ENCODE data around the gene PPAN. TPM values are rescaled to one million over a fixed set of nuclear protein-coding genes. Genes with fewer than 3 reads are reported as not detected.
A peak's percentile ranks its signal among the peaks of the same experiment; 100 is the strongest.

The PPAN gene
- total RNA-seq, 1 experiment from 2014 or later = 40.0 TPM

GRCh38 chr19:10089801-10090375 is 16.3 kb upstream of the PPAN start:
- no peak for DNase-seq (ENCODE audit: low read depth)
- in situ Hi-C loops (cut with HindIII; ENCODE audit: low pct_unique_long_range_greater_than_20kb, low sequenced_read_pairs) = no loop called here

DNA sequence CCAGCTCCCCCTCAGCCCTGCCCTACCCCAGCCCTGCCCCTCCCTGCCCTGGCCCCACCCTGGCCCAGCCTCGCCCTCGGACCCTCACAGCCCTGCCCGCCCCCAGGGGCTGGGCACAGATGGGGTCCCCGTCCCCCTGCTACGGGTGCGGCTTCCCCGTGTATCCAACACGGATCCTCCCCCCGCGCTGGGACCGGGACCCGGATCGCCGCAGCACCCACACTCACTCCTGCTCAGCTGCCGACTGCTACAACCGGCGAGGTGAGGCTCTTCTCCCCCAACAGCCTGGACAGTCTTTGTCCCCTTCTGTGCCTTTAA is 14.8 kb upstream of the PPAN start:
- DNase-seq (ENCODE audit: low read depth) = no peak
- in situ Hi-C loops (cut with HindIII; ENCODE audit: low pct_unique_long_range_greater_than_20kb, low sequenced_read_pairs) = no loop called here

DNA sequence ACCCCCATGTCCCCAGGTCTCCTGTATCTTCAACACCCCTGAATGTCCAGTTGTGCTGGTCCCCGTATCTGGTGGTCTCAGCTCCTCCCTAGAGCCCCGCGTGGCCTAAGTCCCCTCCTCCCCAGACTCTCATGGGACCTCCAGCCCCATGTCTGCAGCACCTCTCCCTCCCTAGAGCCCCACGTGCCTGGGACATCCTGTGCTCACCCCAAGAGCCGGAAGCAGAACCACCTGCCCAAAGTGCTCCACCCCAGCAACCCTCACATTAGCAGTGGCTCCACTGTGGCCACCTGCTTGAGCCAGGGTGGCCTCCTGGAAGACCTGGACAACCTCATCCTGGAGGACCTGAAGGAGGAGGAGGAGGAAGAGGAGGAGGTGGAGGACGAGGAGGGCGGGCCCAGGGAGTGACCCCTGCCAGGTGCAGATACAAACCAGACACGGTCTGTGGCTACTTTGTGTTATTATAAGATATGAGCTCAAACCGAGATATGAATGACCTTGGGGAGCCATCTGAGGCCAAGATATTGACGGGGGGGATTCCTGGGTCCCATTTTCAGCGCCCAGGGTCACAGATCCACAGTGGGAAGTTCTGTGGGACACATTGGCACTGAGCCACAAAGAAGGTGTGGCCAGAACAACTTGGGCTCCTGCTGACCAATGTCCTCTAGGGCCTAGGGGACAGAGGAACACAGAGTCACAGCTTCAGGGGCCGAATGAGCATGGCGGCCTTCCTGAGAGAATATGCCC is 14.1 kb upstream of the PPAN start:
- in situ Hi-C loops (cut with HindIII; ENCODE audit: low pct_unique_long_range_greater_than_20kb, low sequenced_read_pairs) = no loop called here
- no peak for DNase-seq (ENCODE audit: low read depth)

- in situ Hi-C loops (cut with HindIII; ENCODE audit: low pct_unique_long_range_greater_than_20kb, low sequenced_read_pairs) = no loop called here
- DNase-seq (ENCODE audit: low read depth) = no peak
Measured at GRCh38 chr19:10092648-10093294, 13.4 kb upstream of the PPAN start.

GRCh38 chr19:10093295-10094186 is 12.6 kb upstream of the PPAN start:
- in situ Hi-C loops (cut with HindIII; ENCODE audit: low pct_unique_long_range_greater_than_20kb, low sequenced_read_pairs) = no loop called here
- DNase-seq (ENCODE audit: low read depth) = no peak

DNA sequence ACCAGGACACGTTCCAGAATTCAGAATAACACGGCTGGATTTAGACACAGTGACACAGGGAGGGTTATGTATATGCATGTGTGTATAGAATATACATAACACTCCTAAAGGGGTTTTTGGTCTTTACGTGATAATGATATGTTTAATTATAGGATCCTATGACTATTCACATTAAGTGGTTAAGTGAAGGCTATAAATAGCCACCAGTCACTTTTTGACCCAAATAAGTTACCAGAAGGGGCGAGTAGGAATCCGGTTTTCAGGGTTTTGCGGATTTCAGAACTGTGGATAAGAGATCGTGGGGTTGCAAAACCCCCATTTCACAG is 10.6 kb upstream of the PPAN start:
- no peak for DNase-seq (ENCODE audit: low read depth)
- in situ Hi-C loops (cut with HindIII; ENCODE audit: low pct_unique_long_range_greater_than_20kb, low sequenced_read_pairs) = no loop called here

- peak; percentile 71 for DNase-seq (ENCODE audit: low read depth)
- in situ Hi-C loops (cut with HindIII; ENCODE audit: low pct_unique_long_range_greater_than_20kb, low sequenced_read_pairs) = no loop called here
Measured at GRCh38 chr19:10095948-10096614, 10.1 kb upstream of the PPAN start.

- DNase-seq (ENCODE audit: low read depth) = no peak
- in situ Hi-C loops (cut with HindIII; ENCODE audit: low pct_unique_long_range_greater_than_20kb, low sequenced_read_pairs) = no loop called here
Measured at GRCh38 chr19:10096615-10096963, 9.6 kb upstream of the PPAN start.

- DNase-seq (ENCODE audit: low read depth) = no peak
- in situ Hi-C loops (cut with HindIII; ENCODE audit: low pct_unique_long_range_greater_than_20kb, low sequenced_read_pairs) = no loop called here
Measured at GRCh38 chr19:10100163-10100785, 5.9 kb upstream of the PPAN start.

GRCh38 chr19:10102787-10103236 is 3.4 kb upstream of the PPAN start:
- DNase-seq (ENCODE audit: low read depth) = no peak
- in situ Hi-C loops (cut with HindIII; ENCODE audit: low pct_unique_long_range_greater_than_20kb, low sequenced_read_pairs) = no loop called here

DNA sequence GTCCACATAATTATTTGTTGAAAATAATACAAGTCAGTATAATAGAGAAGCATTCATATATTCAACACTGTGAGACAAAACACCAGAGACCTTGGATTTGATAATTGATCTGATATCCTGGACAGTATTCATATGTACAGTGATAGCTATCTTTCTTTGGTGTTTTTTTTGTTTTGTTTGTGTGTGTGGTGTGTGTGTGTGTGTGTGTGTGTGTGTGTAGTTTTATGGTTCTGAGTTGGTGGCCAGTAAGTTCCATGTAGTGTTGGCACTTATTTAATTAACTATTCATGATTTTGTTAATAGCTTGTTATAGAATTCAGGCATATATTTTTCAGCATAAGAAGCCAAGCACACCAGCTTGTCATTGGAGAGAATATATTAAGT is 2.0 kb upstream of the PPAN start:
- DNase-seq (ENCODE audit: low read depth) = no peak
- in situ Hi-C loops (cut with HindIII; ENCODE audit: low pct_unique_long_range_greater_than_20kb, low sequenced_read_pairs) = no loop called here

- no peak for DNase-seq (ENCODE audit: low read depth)
- in situ Hi-C loops (cut with HindIII; ENCODE audit: low pct_unique_long_range_greater_than_20kb, low sequenced_read_pairs) = no loop called here
Measured at GRCh38 chr19:10104665-10105508, 1.3 kb upstream of the PPAN start.

GRCh38 chr19:10105509-10106099 is 558 bp upstream of the PPAN start:
- no peak for DNase-seq (ENCODE audit: low read depth)
- in situ Hi-C loops (cut with HindIII; ENCODE audit: low pct_unique_long_range_greater_than_20kb, low sequenced_read_pairs) = no loop called here

DNA sequence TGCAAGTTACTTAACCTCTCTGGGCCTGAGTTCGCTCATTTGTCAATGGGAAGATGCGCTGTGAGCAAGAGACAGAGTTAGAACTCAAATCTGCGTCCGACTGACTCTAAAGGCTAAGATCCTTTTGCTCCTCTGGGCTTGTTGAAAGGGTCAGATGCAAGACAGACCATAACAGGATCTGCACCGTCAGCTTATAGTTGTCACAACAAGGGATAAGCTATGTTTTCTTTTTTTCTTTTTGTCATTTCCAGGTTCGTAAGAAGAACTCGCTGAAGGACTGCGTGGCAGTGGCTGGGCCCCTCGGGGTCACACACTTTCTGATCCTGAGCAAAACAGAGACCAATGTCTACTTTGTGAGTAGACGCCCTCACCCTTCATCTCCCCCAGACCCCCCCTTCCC is 1.1 kb downstream of the PPAN start:
- in situ Hi-C loops (cut with HindIII; ENCODE audit: low pct_unique_long_range_greater_than_20kb, low sequenced_read_pairs) = no loop called here
- no peak for DNase-seq (ENCODE audit: low read depth)

- no peak for DNase-seq (ENCODE audit: low read depth)
- in situ Hi-C loops (cut with HindIII; ENCODE audit: low pct_unique_long_range_greater_than_20kb, low sequenced_read_pairs) = no loop called here
Measured at GRCh38 chr19:10107817-10108367, 1.7 kb downstream of the PPAN start.

DNA sequence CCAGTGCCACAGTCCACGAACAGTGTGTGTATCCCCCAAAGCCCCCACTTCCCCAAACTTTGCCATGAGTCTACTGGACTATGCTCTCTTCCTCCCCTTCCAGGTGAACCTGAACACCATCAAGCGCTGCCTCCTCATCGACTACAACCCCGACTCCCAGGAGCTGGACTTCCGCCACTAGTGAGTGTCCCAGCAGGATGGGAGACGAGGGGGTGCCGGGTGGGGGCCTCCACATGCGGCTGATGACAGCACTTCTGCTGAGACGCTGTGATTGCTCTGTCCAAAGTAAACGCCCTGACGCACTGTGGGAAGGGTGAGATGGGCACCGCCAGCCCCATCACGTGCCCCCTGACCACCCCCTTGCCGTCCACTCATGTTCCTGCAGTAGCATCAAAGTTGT is 3.4 kb downstream of the PPAN start:
- DNase-seq (ENCODE audit: low read depth) = no peak
- in situ Hi-C loops (cut with HindIII; ENCODE audit: low pct_unique_long_range_greater_than_20kb, low sequenced_read_pairs) = no loop called here
